22Rv1 (cell line): ENCODE measurements around the gene EIF4E2.

Experiments used
- ZFX ChIP-seq: fragments of 450-650 bp; IDR thresholded peaks from 2 replicates; pipeline ENCODE4 v1.6.1; 2017; ENCODE audit warnings: antibody characterized with exemption, borderline replicate concordance
- TF ChIP-seq, protein P1 (sequence below): fragments of 450-650 bp; IDR thresholded peaks from 2 replicates; pipeline ENCODE4 v1.5.1; 2017; ENCODE audit warnings: mild to moderate bottlenecking

DNA sequence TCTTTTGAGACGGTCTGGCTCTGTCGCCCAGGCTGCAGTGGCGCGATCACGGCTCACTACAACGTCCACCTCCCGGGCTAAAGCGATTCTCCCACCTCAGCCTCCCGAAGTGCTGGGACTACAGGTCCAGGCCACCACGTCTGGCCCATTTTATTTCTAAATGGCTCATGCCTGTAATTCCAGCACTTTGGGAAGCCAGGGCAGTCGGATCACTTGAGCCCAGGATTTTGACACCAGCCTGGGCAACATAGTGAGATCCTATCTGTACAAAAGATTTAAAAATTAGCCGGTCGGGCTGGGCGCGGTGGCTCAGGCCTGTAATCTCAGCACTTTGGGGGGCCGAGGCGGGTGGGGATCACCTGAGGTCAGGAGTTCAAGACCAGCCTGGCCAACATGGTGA is 56.5 kb downstream of the EIF4E2 start:
- TF ChIP-seq, protein P1, sequence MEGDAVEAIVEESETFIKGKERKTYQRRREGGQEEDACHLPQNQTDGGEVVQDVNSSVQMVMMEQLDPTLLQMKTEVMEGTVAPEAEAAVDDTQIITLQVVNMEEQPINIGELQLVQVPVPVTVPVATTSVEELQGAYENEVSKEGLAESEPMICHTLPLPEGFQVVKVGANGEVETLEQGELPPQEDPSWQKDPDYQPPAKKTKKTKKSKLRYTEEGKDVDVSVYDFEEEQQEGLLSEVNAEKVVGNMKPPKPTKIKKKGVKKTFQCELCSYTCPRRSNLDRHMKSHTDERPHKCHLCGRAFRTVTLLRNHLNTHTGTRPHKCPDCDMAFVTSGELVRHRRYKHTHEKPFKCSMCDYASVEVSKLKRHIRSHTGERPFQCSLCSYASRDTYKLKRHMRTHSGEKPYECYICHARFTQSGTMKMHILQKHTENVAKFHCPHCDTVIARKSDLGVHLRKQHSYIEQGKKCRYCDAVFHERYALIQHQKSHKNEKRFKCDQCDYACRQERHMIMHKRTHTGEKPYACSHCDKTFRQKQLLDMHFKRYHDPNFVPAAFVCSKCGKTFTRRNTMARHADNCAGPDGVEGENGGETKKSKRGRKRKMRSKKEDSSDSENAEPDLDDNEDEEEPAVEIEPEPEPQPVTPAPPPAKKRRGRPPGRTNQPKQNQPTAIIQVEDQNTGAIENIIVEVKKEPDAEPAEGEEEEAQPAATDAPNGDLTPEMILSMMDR = no peak
- TF ChIP-seq ZFX = no peak
